GM18498 (cell line): ENCODE results near the gene RNF41.

Experiments used
- ATAC-seq: cut with Tn5 transposase; IDR thresholded peaks from one replicate; pipeline ENCODE4 v1.9.1; 2021; ENCODE audit warnings: mild to moderate bottlenecking, moderate library complexity; ENCODE audit not compliant: unreplicated experiment

Gene RNF41

GRCh38 chr12:56154818-56155217 is 66.9 kb downstream of the RNF41 start:
- no peak for ATAC-seq

DNA sequence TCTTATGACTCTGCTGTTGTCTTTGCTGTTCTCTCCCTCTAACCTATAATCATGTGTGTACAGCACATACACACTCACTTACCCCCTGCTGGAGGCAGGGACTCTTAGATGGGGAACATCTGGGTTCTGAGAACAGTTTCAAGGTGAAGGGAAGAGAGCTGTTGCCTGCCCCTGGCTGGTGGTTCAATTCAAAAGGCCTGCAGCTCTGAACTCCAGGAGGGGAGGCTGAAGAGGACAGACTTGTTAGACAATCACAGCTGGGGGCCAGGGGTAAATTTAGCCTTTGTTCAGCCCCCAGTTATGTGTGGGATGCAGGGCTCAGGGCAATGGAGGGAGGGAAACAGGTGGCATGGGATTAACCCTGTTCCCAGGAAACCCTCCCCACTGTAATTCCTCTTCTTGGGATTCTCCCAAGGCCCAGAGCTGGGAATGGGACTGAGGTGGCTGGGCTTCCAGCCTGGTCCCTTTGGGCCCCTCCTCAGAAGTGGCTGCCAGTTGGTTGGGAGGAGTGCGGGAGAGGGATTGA is 67.4 kb downstream of the RNF41 start:
- no peak for ATAC-seq

DNA sequence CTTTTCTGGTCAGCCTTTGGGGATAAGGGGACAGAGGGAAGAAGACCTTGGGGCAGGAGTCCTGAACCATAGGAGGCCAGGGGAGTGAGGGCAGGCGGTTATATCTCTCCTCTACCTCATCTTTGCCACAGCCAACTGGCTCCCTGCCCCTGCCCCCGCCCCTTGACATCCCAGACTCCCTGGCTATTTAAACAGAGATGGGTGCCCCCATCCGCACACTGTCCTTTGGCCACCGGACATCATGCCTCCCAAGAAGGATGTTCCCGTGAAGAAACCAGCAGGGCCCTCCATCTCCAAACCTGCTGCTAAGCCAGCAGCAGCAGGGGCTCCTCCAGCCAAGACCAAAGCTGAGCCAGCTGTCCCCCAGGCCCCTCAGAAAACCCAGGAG is 68.0 kb downstream of the RNF41 start:
- no peak for ATAC-seq

GRCh38 chr12:56152756-56153677 is 68.7 kb downstream of the RNF41 start:
- no peak for ATAC-seq
